K562 treated with DMSO at 1 percent for 4 hours (cell line): ENCODE data around the gene HHLA2. TPM values are rescaled to one million over a fixed set of nuclear protein-coding genes. Genes with fewer than 3 reads are reported as not detected.

Experiments
- total RNA-seq: library from RNA; unstranded; fragments of 300-600 nt; gene quantifications from 2 replicates; pipeline ENCODE4 v1.2.3, GENCODE V29; 2022; ENCODE audit not compliant: insufficient read depth

HHLA2 gene
- not detected in 2 replicates for total RNA-seq

GRCh38 chr3:108296239-108296638 lies at the start of gene HHLA2:
Gene HHLA2 (plus strand): TSS chr3:108296548. CDS start chr3:108351814, 55,266 bp downstream.

Other genes with a start within 250 kb of the HHLA2 start
- 39.7 and 41.5 TPM in 2 replicates for gene CD47, start 205.5 kb upstream of the HHLA2 start, total RNA-seq
- 2.3 and 3.3 TPM in 2 replicates for gene IFT57, start 74.1 kb upstream of the HHLA2 start, total RNA-seq
- 8.4 and 9.5 TPM in 2 replicates for gene MYH15, start 214.0 kb downstream of the HHLA2 start, total RNA-seq